ENCODE data around the gene SPINK4. TPM values are rescaled to one million over a fixed set of nuclear protein-coding genes. Genes with fewer than 3 reads are reported as not detected.

Gene SPINK4
- polyA plus RNA-seq, 1 donor (not counting 4 experiments of a cell fraction or from before 2014, with no cell fraction given) = not detected

DNA sequence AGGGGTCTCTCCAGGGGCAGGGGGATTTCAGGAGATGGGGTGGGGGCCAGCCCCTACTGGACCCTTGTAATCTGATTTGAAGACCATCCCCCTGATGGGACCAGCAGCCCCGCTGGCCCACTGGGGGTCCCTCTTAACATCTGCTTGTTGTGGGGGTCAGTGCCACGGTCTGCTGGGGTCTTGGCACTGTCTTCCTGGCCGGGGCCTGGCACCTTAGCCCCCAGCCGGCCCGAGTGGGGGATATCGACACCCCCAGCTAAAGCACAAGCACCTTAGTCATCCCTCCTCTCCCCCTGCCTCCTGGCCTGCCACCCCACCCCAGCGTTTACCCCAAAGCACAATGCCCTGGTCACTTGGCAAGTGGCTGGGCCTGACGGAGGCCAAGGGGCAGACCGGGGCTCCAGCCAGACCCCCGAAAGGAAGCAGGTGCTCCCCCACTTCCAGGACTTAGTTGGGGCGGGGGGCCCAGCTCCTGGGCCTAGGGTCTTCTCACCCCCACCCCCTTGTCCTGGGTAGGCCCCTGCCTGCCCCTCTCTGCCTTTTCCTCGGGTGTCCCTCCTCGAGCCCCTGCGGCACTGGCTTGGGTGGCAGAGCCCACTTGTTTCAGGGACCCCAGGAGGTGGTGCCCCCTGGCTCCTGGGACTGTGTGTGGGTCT is 49.0 kb downstream of the SPINK4 start:
- peak overlapping the region; percentile 100 for H3K9ac ChIP-seq (ENCODE audit: control insufficient read depth, extremely low read depth, insufficient read depth, low read length)
- peak overlapping the region; percentile 100 for H3K27ac ChIP-seq (ENCODE audit: control insufficient read depth, insufficient read depth, low read length)
- no peak overlapping the region for H3K4me3 ChIP-seq (ENCODE audit: control insufficient read depth in 2 of 3, extremely low read depth in 1 of 3, insufficient read depth in 2 of 3, low read depth in 1 of 3, low read length in 3 of 3)
- H3K4me2 ChIP-seq (ENCODE audit: control insufficient read depth, extremely low read depth, insufficient read depth, low read depth, low read length) = no peak overlapping the region
- H3K4me1 ChIP-seq (ENCODE audit: control insufficient read depth, extremely low read depth, insufficient read depth, low read length) = no peaks in the 10 kb centered on the region
- H3K9me3 ChIP-seq (ENCODE audit: control insufficient read depth, low read depth, low read length) = no peaks in the 10 kb centered on the region
- DNase-seq (ENCODE audit: low read depth, low spot score) (no peak), FAIRE-seq (no peak)
- no peaks in the 10 kb centered on the region for H4K20me1 ChIP-seq (ENCODE audit: control insufficient read depth, extremely low read depth, insufficient read depth, low read length)
- no peaks in the 10 kb centered on the region for H3K27me3 ChIP-seq (ENCODE audit: control insufficient read depth, extremely low read depth, insufficient read depth, low read length)
- peaks cover 27% of the 10 kb centered on the region for H3K79me2 ChIP-seq (ENCODE audit: control insufficient read depth, insufficient read depth, low read length)
- no peaks in the 10 kb centered on the region for H3K9me1 ChIP-seq (ENCODE audit: control insufficient read depth, extremely low read depth, insufficient read depth, low read length)
- peaks cover 5 to 7% of the 10 kb centered on the region in 2 experiments for H3K36me3 ChIP-seq (ENCODE audit: control insufficient read depth in 2 of 2, extremely low read depth in 1 of 2, insufficient read depth in 2 of 2, low read length in 2 of 2)
- dilution Hi-C loops (cut with MboI; ENCODE audit: extremely low pct_ligation_motif_present, low sequenced_read_pairs) = no loop called here
- TF ChIP-seq EZH2 (IDR thresholded peaks at IDR 0.05; ENCODE audit: low read length) = no peak
- TF ChIP-seq, protein P1, sequence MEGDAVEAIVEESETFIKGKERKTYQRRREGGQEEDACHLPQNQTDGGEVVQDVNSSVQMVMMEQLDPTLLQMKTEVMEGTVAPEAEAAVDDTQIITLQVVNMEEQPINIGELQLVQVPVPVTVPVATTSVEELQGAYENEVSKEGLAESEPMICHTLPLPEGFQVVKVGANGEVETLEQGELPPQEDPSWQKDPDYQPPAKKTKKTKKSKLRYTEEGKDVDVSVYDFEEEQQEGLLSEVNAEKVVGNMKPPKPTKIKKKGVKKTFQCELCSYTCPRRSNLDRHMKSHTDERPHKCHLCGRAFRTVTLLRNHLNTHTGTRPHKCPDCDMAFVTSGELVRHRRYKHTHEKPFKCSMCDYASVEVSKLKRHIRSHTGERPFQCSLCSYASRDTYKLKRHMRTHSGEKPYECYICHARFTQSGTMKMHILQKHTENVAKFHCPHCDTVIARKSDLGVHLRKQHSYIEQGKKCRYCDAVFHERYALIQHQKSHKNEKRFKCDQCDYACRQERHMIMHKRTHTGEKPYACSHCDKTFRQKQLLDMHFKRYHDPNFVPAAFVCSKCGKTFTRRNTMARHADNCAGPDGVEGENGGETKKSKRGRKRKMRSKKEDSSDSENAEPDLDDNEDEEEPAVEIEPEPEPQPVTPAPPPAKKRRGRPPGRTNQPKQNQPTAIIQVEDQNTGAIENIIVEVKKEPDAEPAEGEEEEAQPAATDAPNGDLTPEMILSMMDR (optimal IDR thresholded peaks at IDR 0.05 in 1 of 3, IDR thresholded peaks at IDR 0.05 in 1 of 3, conservative IDR thresholded peaks at IDR 0.05 in 1 of 3; ENCODE audit: extremely low read depth in 1 of 3, insufficient read depth in 2 of 3, low read length in 3 of 3) = no peak
- H2AFZ ChIP-seq (ENCODE audit: control insufficient read depth, low read length) = no peak overlapping the region

DNA sequence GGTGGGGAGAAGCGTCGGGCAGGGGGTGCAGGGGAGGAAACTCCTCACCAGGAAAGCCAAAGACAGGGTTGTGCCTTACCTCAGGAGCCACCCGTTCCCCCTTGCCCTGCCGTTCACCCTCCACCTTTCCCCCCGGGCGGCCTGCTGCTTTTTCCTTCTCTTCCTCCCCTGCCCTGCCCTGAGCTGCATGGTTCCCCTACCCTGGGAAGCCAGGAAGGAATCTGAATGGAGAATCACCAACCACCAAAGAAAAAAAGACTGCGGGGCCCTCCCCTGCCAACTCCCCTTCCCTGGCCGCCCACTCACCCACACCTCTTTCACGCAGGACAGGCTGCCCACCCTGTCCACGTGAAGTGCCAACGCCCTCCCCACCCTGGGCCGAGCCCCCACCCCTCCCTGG is 49.5 kb downstream of the SPINK4 start:
- peak overlapping the region; percentile 100 for H3K9ac ChIP-seq (ENCODE audit: control insufficient read depth, extremely low read depth, insufficient read depth, low read length)
- FAIRE-seq (no peak), DNase-seq (ENCODE audit: low read depth, low spot score) (no peak)
- TF ChIP-seq EZH2 (IDR thresholded peaks at IDR 0.05; ENCODE audit: low read length) = no peak
- TF ChIP-seq, protein P1 (optimal IDR thresholded peaks at IDR 0.05 in 1 of 3, IDR thresholded peaks at IDR 0.05 in 1 of 3, conservative IDR thresholded peaks at IDR 0.05 in 1 of 3; ENCODE audit: extremely low read depth in 1 of 3, insufficient read depth in 2 of 3, low read length in 3 of 3) = no peak
- H3K4me3 ChIP-seq (ENCODE audit: control insufficient read depth in 2 of 3, extremely low read depth in 1 of 3, insufficient read depth in 2 of 3, low read depth in 1 of 3, low read length in 3 of 3) = peak overlapping the region; percentile 56 to 97 (median 76)
- no peak overlapping the region for H2AFZ ChIP-seq (ENCODE audit: control insufficient read depth, low read length)
- H3K9me3 ChIP-seq (ENCODE audit: control insufficient read depth, low read depth, low read length) = no peaks in the 10 kb centered on the region
- H3K9me1 ChIP-seq (ENCODE audit: control insufficient read depth, extremely low read depth, insufficient read depth, low read length) = no peaks in the 10 kb centered on the region
- H3K4me2 ChIP-seq (ENCODE audit: control insufficient read depth, extremely low read depth, insufficient read depth, low read depth, low read length) = peak overlapping the region; percentile 66
- peak overlapping the region; percentile 100 for H3K27ac ChIP-seq (ENCODE audit: control insufficient read depth, insufficient read depth, low read length)
- H3K4me1 ChIP-seq (ENCODE audit: control insufficient read depth, extremely low read depth, insufficient read depth, low read length) = no peaks in the 10 kb centered on the region
- H3K79me2 ChIP-seq (ENCODE audit: control insufficient read depth, insufficient read depth, low read length) = peaks cover 32% of the 10 kb centered on the region
- peaks cover 5 to 8% of the 10 kb centered on the region in 2 experiments for H3K36me3 ChIP-seq (ENCODE audit: control insufficient read depth in 2 of 2, extremely low read depth in 1 of 2, insufficient read depth in 2 of 2, low read length in 2 of 2)
- H4K20me1 ChIP-seq (ENCODE audit: control insufficient read depth, extremely low read depth, insufficient read depth, low read length) = no peaks in the 10 kb centered on the region
- H3K27me3 ChIP-seq (ENCODE audit: control insufficient read depth, extremely low read depth, insufficient read depth, low read length) = no peaks in the 10 kb centered on the region
- dilution Hi-C loops (cut with MboI; ENCODE audit: extremely low pct_ligation_motif_present, low sequenced_read_pairs) = no loop called here
